Suppressor macrophage (primary cell): ENCODE data around the gene SYTL1.
A peak's percentile ranks its signal among the peaks of the same experiment; 100 is the strongest.
"Not testable (repeated sequence)": the region's sequence is repeated elsewhere in the genome, so short reads cannot be mapped to it uniquely, and the experiment has no call there.

Experiments
- DNase-seq, 4 experiments: peaks; one replicate each; pipeline ENCODE4 v3.0.0-alpha.2; 2020 to 2022

SYTL1 gene

GRCh38 chr1:27384797-27385196, 43.0 kb downstream of the SYTL1 start:
- DNase-seq: not testable (repeated sequence)

- peak; percentile 50 to 74 (median 55) for DNase-seq
These were observed 46.6 kb downstream of the SYTL1 start for GRCh38 chr1:27388337-27389005.

- peak in 2 of 4 experiments; percentile 20 to 23 for DNase-seq
These were observed 49.8 kb downstream of the SYTL1 start for GRCh38 chr1:27391511-27392095.

GRCh38 chr1:27392096-27392777, 50.4 kb downstream of the SYTL1 start, which contains the start of gene GPR3:
TSS of gene GPR3 (plus strand) at chr1:27392622. CDS start at chr1:27393799, 1,177 bp downstream.
- DNase-seq: peak; percentile 92 to 96 (median 92)

- no peak for DNase-seq
These were observed 51.2 kb downstream of the SYTL1 start for GRCh38 chr1:27392778-27393635.

- DNase-seq: no peak
These were observed 51.9 kb downstream of the SYTL1 start for GRCh38 chr1:27393641-27394281.

- DNase-seq: no peak
These were observed 52.4 kb downstream of the SYTL1 start for GRCh38 chr1:27394282-27394658.

- no peak for DNase-seq
These were observed 53.1 kb downstream of the SYTL1 start for GRCh38 chr1:27394925-27395324.

- peak; percentile 77 to 85 (median 82) for DNase-seq
These were observed 53.8 kb downstream of the SYTL1 start for GRCh38 chr1:27395441-27396195.

GRCh38 chr1:27397110-27397509, 55.3 kb downstream of the SYTL1 start:
- no peak for DNase-seq

- no peak for DNase-seq
These were observed 55.9 kb downstream of the SYTL1 start for GRCh38 chr1:27397749-27398148.

GRCh38 chr1:27398405-27399149, 56.8 kb downstream of the SYTL1 start:
- DNase-seq: peak in 1 of 4 experiments; percentile 14

GRCh38 chr1:27399251-27400025, 57.6 kb downstream of the SYTL1 start:
- DNase-seq: peak in 1 of 4 experiments; percentile 18

- peak in 1 of 4 experiments; percentile 19 for DNase-seq
These were observed 58.5 kb downstream of the SYTL1 start for GRCh38 chr1:27400082-27400962.

- DNase-seq: peak in 1 of 4 experiments; percentile 15
These were observed 59.1 kb downstream of the SYTL1 start for GRCh38 chr1:27400963-27401341.

- peak; percentile 82 to 90 (median 89) for DNase-seq
These were observed 60.5 kb downstream of the SYTL1 start for GRCh38 chr1:27402349-27402754.

GRCh38 chr1:27403065-27403726, 61.4 kb downstream of the SYTL1 start:
- DNase-seq: peak; percentile 83 to 91 (median 86)
